Mucosa of stomach (tissue), 1 donor: ENCODE results near the gene GALNT5.

Experiments used
- H3K27me3 ChIP-seq: one replicate; pipeline ENCODE4 v1.7.0; 2013; ENCODE audit warnings: mild to moderate bottlenecking, low read length; ENCODE audit not compliant: control insufficient read depth, insufficient read depth
- H3K36me3 ChIP-seq: one replicate; pipeline ENCODE4 v1.7.0; 2013; ENCODE audit warnings: low read length; ENCODE audit not compliant: control insufficient read depth, insufficient read depth
- H3K4me1 ChIP-seq: one replicate; pipeline ENCODE4 v1.7.0; 2013; ENCODE audit warnings: mild to moderate bottlenecking, low read length; ENCODE audit not compliant: control insufficient read depth, insufficient read depth
- H3K4me3 ChIP-seq: one replicate; pipeline ENCODE4 v1.7.0; 2013; ENCODE audit warnings: low read length
- H3K9ac ChIP-seq: one replicate; pipeline ENCODE4 v1.7.0; 2013; ENCODE audit warnings: mild to moderate bottlenecking, low read length, moderate library complexity
- H3K9me3 ChIP-seq: one replicate; pipeline ENCODE4 v1.7.0; 2013; ENCODE audit warnings: mild to moderate bottlenecking, low read length, moderate library complexity; ENCODE audit not compliant: control insufficient read depth
- donor health status: Pancreatic carcinoma.

The GALNT5 gene

DNA sequence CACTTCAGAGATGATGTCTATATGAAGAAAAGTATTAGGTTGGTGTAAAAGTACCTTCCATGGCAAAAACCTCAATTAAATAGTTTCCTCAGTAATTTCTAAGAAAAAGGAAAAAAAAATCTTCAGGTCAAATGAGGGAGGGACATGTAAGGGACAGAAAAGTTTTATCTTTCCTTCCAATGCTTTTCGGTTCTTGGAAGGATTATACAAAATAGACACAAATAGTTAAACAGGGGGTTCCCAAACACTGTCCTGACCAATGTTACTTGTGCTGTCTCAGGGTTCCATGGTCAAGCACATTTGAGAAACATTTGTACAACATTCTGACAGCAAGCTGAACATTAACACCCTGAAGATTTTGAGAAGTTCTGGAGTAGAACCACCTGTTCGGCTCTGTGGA lies 46.1 kb downstream of the GALNT5 start:
- no peaks in the 10 kb centered on the region for H3K4me1 ChIP-seq
- H3K27me3 ChIP-seq: no peaks in the 10 kb centered on the region
- no peaks in the 10 kb centered on the region for H3K36me3 ChIP-seq
- no peak overlapping the region for H3K9ac ChIP-seq
- H3K9me3 ChIP-seq: no peaks in the 10 kb centered on the region
- no peak overlapping the region for H3K4me3 ChIP-seq

DNA sequence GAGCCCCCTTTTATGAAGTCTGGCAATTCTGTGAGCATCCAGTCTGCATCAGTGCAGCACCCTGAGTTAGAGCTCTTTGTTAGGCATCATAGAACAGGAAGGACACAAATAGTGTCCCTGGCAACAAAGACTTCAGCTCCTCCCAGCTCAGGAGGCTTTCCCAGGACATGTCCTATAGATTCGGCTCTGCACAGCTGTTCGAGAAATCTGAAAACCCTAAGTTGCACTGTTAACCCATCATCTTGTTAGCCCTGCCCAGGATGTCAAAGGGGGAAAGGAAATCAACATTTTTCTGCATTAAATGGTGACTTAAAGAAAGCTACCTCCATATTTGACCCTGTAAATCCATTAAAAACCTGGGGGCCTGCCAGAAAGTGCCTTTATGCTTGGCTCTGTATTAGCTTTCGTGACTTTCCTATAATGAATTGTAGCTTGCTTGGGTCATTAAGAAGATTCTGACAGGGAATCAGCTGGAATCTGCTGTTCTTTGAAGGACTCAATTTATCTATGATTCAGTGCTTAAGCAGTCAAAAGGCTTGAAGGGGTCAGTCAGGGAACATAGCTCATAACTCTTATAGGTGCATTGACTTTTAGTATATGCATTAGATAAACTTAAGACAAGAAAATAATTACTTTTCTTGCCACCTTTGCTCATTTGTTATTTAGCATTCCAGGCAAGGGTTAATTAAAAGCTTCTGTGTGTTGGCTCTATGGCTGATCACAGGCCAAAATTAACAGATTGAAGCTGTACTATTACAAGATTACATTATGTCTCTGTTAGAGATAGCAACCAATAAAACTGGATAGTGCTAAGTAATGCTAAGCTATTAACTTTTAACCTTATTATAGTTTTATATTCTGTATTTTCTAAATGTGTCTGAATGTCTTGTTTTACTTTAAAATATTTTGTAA lies 47.6 kb downstream of the GALNT5 start:
- H3K9ac ChIP-seq: no peak overlapping the region
- H3K27me3 ChIP-seq: no peaks in the 10 kb centered on the region
- no peaks in the 10 kb centered on the region for H3K4me1 ChIP-seq
- no peaks in the 10 kb centered on the region for H3K9me3 ChIP-seq
- H3K4me3 ChIP-seq: no peak overlapping the region
- H3K36me3 ChIP-seq: no peaks in the 10 kb centered on the region

DNA sequence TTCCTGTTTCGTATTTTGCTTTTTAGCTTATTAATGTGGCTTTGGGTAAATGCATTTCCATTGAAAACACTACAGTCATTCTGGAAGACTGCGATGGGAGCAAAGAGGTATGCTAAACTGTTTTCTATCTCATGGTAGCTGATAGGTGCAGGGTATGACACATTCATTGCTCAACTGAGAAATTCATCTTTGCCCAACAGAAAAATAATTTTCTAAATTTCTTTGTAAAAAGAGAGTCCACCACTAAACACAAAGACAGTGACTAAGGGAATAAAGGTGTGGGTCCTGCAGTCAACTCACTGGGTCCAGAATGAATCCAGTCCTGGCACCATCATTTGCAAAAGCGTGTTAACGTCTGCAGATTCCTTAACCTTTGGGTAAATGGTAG lies 48.2 kb downstream of the GALNT5 start:
- Histone ChIP-seq H3K4me1 (no peaks in the 10 kb centered on the region), H3K9ac (no peak overlapping the region), H3K9me3 (no peaks in the 10 kb centered on the region), H3K27me3 (no peaks in the 10 kb centered on the region), H3K36me3 (no peaks in the 10 kb centered on the region), H3K4me3 (no peak overlapping the region)

DNA sequence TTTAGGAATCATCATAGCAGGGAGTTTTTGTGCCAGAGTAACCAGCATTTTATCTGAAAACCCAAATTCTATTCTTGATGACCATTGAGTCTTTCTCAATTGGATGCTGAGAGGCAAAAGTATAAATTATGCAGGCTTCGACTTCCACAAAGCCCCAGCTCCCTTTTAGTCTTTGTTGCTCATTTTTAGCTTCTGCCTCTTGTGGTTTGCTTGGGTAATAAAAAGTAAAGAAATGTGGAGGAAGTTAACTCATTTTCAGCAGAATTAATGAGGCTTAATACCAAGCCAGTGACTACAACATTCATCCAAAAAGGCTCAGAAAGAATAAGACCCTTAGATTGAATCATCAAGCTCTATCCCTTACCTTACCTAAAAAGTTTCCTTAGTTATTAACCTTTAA lies 49.5 kb downstream of the GALNT5 start:
- Histone ChIP-seq H3K4me3 (no peak overlapping the region), H3K9me3 (no peaks in the 10 kb centered on the region), H3K9ac (no peak overlapping the region), H3K4me1 (no peaks in the 10 kb centered on the region), H3K36me3 (no peaks in the 10 kb centered on the region), H3K27me3 (no peaks in the 10 kb centered on the region)

DNA sequence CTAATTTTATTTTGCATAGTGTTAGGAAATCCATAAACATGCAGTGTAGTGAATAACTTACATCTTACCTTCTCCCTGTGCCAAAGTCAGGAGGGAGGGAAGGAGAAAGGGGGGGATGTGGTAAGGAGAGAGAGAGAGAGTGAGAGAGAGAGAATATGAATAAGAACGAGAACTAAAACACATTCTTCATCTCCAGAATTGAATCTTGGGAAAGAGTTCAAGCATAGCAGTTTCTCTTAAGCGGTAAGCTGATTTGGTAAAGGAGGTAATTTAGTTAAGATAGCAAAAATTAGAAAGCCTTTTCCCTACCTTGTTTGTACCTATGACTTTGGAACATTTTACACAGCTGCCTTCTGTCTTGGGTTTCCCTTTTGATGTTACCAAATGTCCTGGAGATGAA lies 52.4 kb downstream of the GALNT5 start:
- Histone ChIP-seq H3K27me3 (no peaks in the 10 kb centered on the region), H3K9ac (no peak overlapping the region), H3K4me1 (no peaks in the 10 kb centered on the region), H3K9me3 (no peaks in the 10 kb centered on the region), H3K4me3 (no peak overlapping the region), H3K36me3 (no peaks in the 10 kb centered on the region)

DNA sequence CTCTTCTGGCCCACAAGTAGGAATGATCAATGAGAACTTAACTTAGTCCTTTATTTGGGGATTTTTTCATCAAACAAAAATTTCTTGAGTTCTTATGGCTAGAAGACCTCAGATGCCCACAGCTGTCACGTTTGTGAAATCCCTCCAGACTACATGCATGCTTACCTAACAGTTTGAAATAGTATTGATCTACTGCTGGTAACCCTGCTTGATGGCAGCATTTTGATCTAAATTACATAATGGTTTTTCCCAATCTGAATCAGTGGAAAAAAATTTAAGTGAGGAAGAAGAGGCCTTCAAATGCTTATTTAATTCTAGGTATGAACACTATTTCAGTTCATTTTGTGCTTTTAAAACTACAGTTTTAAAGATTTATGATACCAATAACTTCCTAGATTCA lies 54.2 kb downstream of the GALNT5 start:
- H3K4me1 ChIP-seq: no peaks in the 10 kb centered on the region

DNA sequence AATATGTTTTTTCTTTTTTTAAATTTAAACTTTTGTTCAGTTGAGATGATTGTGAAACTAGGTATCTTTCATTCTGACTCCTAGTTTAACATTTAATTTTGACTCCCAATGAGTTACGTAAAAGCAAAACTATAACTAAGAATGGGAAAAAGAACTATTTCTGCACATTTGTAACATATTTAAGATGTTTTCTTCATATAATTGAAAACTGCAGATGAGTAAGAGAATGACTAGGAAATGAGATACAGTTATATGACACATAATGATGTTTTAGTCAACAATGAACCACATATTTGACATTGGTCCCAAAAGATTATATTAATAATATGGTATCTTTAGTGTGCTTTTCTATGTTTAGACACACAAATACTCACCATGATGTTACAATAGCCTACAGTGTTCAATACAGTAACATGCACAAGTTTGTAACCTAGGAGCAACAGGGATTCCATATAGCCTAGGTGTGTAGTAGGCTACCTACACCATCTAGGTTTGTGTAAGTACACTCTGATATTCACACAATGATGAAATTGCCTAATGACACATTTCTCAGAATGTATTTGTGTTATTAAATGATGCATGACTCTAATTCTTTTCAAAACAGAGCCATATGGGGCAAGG lies 55.5 kb downstream of the GALNT5 start:
- Histone ChIP-seq H3K9ac (no peak overlapping the region), H3K4me3 (no peak overlapping the region), H3K36me3 (no peaks in the 10 kb centered on the region), H3K9me3 (no peaks in the 10 kb centered on the region), H3K4me1 (no peaks in the 10 kb centered on the region), H3K27me3 (no peaks in the 10 kb centered on the region)

More for the DNA sequence above, 54.2 kb downstream of the GALNT5 start:
- Histone ChIP-seq H3K4me3 (no peak overlapping the region), H3K27me3 (no peaks in the 10 kb centered on the region), H3K9ac (no peak overlapping the region), H3K36me3 (no peaks in the 10 kb centered on the region), H3K9me3 (no peaks in the 10 kb centered on the region)

DNA sequence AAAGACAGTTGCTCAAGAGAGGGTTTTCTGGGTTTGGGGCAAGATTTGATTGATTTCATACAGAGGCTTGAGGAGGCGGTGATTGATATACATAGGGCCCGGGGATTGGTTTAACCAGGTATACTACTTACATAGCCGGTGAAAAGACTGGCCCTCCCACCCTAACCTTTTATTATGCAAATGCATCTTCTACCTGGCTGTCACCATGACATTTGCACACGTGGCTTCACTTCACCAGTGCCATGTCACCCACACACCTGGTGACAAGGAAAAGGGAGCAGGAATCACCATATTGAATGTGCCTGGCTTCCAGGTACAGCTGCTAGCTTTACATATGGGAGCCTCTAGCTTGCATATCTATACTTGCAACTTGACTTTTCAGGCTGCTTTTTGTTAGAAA lies 58.4 kb downstream of the GALNT5 start:
- Histone ChIP-seq H3K4me3 (no peak overlapping the region), H3K36me3 (no peaks in the 10 kb centered on the region), H3K9me3 (no peaks in the 10 kb centered on the region), H3K4me1 (no peaks in the 10 kb centered on the region), H3K9ac (no peak overlapping the region), H3K27me3 (no peaks in the 10 kb centered on the region)

DNA sequence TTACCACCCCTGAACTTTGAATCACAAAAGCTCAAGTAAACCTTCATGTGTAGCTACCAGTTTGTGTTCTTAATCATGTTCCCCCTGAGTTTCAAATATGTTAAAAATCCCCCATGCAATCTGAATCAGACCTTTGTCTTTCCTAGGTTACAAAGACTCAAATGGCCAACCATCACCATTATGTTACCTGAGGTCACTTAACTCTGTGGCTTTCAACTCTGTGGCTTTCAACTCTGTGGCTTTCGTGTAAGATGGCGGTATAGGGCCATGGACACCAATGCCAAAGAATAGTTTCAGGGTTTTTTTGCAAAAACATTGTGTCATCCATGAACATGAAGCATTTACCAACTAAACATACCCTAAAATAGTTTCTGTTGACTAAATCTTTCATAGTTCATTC lies 61.4 kb downstream of the GALNT5 start:
- Histone ChIP-seq H3K36me3 (no peaks in the 10 kb centered on the region), H3K4me3 (no peak overlapping the region), H3K9me3 (no peaks in the 10 kb centered on the region), H3K4me1 (peaks cover under 1% of the 10 kb centered on the region), H3K27me3 (no peaks in the 10 kb centered on the region), H3K9ac (no peak overlapping the region)

DNA sequence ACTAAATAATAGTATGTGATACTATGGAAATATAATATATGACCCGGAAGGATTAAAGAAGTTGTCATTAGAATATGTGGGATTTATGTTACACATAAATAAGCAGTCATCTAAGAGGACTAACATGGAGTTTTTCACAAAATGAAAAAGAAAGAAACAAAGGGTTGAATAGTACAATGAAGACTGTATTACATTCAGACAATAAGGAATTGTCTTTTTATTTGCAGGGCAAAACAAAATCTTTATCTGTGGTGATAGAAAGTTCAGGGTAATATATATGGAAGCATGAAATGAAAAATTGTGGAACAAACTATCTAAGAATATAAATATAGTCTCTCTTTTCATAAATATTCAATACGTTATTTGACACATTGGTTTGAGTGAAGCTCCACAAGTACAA lies 62.3 kb downstream of the GALNT5 start:
- Histone ChIP-seq H3K9ac (no peak overlapping the region), H3K9me3 (no peaks in the 10 kb centered on the region), H3K27me3 (no peaks in the 10 kb centered on the region), H3K36me3 (no peaks in the 10 kb centered on the region), H3K4me1 (peaks cover 6% of the 10 kb centered on the region), H3K4me3 (no peak overlapping the region)

DNA sequence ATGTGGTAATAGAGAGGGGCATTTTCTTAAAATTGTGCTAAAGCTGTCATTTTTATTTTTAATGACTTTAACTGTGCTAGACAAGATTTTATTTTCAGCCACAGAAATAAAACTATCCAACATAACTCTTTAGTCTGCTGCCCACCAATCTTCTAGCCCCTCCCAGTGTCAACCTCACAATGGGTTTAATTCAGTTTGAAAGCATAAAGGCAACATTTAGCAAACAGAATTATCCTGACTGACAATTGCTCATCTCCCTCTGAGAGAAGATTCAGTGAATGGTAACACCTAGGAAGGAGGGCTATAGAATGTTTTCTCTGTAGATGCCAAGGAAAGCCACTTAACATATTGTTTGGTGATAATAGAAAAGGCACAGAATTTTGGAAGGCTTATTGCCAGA lies 62.9 kb downstream of the GALNT5 start:
- H3K4me1 ChIP-seq: peaks cover 6% of the 10 kb centered on the region
- no peak overlapping the region for H3K9ac ChIP-seq
- no peaks in the 10 kb centered on the region for H3K36me3 ChIP-seq
- H3K27me3 ChIP-seq: no peaks in the 10 kb centered on the region
- H3K9me3 ChIP-seq: no peaks in the 10 kb centered on the region
- H3K4me3 ChIP-seq: no peak overlapping the region

DNA sequence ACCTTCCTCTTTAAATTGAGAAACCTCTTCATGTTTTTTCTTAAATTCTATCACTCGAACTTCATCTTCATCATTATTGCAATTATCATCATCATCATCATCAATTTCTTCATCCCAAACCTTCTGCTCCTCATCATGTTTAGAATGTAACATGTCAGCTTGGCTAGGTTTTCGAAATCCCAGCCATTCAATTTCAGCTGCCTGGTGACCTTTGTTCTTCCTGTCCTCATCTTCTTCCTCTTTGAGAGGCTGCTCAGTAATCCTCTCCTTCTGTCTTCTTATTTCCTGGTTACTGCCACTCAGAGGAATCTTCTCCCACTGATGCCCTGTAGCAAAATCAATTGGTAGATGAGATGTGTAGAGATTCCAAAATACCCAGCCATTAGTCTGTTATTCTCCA lies 64.0 kb downstream of the GALNT5 start:
- Histone ChIP-seq H3K4me3 (no peak overlapping the region), H3K36me3 (no peaks in the 10 kb centered on the region), H3K9ac (no peak overlapping the region), H3K27me3 (no peaks in the 10 kb centered on the region), H3K4me1 (peaks cover 6% of the 10 kb centered on the region), H3K9me3 (no peaks in the 10 kb centered on the region)
